Brain pericyte (primary cell): ENCODE data around the gene PBX1.

Experiments
- DNase-seq: peaks from one replicate; pipeline ENCODE4 v3.0.0-alpha.2; 2012; ENCODE audit warnings: low read depth, low spot score

The PBX1 gene

GRCh38 chr1:164695956-164696665 is 137.1 kb downstream of the PBX1 start:
- DNase-seq, result no peak

- DNase-seq, result no peak
These were observed 141.0 kb downstream of the PBX1 start for GRCh38 chr1:164699815-164700491.

DNA sequence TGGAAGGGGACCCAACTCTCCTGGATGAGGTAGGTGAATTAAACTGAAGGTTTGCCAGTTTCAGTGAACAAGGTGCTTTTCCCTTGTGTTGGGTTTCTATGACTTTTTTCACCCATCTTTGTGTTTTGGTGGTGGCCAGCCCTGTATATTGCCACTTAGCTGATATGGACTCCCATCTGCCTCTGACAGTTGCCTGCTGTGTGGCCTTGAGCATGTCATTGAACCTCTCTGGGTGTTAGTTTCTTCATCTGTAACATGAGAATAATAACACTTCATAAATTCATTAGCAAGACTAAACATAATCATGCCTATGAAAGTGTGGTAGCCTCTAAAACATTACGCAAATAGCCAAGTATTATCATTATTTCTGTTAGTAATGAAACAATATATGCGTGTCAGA is 141.7 kb downstream of the PBX1 start:
- DNase-seq, result no peak

DNA sequence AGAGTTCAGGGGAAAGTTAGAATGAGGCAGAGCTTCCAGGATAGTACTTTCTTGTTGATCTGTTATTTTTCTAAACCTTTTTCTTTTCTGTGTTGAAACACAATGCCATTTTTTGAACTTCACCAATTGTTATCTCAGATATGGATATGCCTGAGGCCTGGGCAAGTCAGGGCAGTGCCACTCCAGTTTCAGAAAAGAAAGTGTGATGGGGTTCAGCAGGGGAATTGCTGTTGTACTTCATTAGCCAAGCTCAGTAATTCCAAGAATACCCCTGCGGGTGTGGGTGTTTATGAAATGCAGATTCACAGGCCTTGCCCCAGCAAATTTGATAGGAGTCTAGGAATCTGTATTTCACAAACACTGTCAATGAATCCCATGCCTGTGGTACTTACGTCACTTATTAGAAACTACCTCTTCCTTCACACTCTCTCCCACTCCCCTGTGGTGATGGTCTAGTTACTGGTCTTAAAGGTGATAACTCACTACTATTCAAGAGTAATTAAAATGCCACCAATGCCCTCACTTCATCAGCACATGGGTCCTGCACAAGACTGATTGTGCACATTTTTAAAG is 142.3 kb downstream of the PBX1 start:
- DNase-seq, result no peak

DNA sequence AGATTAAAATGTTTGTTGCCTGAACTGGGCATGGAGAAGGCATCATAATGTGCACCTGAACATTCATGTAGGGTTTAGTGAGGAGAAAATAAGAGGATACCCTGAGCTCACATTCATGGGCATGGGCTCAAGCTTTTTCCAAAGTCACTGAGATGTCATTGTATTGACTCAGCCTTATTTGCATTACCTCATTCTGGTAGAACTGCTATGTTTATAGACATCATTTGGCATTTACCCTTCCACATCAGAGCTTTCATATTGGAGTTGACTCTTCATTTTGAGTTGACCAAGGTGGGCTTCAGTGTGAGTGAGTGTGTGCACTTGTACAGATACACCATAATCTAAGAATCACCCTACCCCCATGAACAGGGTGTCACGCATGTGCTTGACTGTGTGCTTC is 143.2 kb downstream of the PBX1 start:
- DNase-seq, result no peak

GRCh38 chr1:164702664-164703063 is 143.7 kb downstream of the PBX1 start:
- no peak for DNase-seq

DNA sequence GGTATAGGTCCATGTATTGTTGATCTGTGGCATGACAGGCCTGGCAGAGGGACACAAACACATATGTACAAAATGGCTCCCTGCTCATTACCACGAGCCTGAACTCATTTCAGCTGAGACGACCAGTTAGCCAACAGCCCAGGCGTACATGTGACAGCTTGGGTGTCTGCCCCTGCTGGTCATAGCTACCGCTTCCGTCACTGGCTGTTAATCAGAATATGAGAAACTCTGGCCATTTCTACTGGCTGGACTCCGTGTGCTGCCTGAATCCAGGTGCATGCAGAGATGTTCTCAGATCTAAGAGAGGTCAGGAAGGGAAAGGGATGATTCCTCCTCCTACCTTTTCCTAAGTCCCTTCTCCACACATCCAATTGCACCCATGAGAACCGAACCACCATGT is 144.5 kb downstream of the PBX1 start:
- no peak for DNase-seq

GRCh38 chr1:164703960-164704411 is 145.0 kb downstream of the PBX1 start:
- no peak for DNase-seq

DNA sequence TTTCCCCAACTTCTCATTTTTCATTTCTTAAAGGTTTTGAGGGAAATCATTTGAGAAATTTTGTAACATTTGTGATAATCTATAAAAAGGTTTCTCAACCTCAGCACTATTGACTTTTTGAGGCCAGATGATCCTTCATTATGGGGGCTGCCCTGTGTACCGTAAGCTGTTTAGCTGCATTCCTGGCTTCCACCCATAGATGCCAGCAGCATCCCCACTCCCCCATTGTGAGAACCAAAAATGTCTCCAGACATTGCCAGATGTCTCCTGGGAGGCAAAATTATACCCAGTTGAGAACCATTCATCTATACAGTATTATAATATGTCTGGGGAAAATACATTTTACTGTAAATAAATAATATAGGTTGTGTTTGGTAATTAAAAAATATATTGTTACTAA is 146.0 kb downstream of the PBX1 start:
- DNase-seq, result no peak

GRCh38 chr1:164706606-164706987 is 147.6 kb downstream of the PBX1 start:
- no peak for DNase-seq

DNA sequence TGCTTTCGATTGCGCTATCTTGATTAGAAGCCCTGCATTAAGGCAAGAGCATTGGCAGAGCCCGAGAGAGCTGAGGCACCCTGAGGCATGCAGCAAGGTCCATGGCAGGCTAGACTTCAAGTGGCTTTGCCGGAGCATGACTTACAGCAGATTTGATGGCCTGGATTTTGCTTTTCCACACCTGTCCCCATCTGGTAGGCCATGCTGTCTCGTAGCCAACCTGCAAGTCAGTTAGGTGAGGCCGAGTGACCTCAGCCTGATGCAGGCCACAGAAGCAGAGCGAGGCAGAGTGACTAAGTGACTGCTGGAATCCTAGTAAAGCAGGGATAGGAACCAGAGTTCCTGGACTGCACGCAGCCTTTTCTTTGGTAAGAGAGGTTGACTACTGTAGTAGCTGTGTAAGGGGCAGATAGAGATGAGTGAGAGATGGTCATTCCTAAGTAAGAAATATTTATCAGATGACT is 148.9 kb downstream of the PBX1 start:
- DNase-seq, result no peak

DNA sequence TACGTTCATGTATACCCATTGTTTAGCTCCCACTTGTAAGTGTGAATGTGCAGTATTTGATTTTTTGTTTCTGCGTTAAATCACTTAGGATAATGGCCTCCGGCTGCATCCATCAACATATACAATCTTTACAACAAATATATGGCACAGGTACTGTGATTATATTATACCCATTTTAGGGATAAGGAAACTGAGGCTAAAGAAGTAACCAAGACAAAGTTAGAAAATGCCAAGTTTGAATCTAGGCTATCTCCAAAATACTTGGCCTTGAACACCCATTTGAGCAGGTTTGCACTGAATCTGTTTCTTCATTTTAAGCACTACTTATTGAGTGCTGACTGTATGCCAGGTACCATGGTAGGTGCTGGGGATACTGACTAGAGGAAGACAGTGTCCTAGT is 149.6 kb downstream of the PBX1 start:
- DNase-seq, result no peak

DNA sequence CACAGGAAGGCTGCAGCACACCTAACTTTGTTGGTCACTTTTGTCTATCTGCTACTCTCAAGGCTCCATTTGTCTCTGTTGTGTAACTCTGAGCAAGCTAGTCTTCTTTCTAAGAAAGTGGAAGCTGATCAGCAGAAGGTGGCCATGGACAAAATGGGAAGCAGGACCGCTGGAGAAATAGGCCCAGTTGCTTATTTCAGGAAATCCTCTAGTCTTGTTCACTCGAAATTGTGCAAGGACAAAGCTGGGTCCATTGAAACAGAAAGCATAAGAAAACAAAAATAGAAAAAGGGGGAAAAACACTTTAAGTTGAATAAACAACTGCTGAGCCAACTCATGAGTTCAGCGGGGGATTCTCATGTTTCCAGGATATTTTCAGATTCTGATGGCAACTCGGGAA is 150.1 kb downstream of the PBX1 start:
- no peak for DNase-seq

DNA sequence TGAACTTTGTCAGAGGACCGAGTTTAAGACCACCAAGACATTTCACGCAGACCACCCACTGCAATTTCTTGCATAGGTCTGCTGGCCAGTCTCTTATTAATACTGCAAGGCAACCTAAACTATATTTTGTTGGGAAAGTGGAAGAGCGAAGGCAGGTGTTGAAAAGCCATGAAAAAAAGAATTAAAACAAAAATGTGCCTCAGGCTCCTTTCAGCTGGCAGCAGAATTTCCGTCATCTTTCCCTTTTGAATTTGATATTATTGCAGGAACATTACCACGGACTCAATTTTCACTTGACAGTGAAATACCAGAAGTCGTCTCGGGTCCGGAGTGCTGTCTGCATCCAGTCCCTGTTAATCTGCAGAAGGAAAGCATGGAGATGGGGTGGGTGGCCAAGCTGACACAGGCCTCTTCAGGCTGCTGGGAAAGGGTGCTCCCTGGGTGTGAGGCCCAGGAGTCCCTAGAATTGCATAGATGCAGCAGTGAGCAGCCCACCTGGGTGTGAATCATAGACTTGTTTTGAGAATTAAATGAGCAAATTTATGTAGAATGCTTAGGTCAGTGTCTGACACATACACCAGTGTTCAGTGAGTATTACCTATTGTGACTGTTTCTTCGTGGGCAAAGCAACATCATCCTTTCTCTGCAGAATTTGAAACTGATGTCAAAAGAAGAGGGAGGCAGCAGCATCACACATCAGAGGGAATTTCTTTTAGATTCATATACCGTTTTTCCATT is 150.7 kb downstream of the PBX1 start:
- DNase-seq, result no peak

GRCh38 chr1:164712131-164713036 is 153.4 kb downstream of the PBX1 start:
- no peak for DNase-seq

- DNase-seq, result no peak
These were observed 154.6 kb downstream of the PBX1 start for GRCh38 chr1:164713456-164714207.

GRCh38 chr1:164716992-164717703 is 158.2 kb downstream of the PBX1 start:
- no peak for DNase-seq

DNA sequence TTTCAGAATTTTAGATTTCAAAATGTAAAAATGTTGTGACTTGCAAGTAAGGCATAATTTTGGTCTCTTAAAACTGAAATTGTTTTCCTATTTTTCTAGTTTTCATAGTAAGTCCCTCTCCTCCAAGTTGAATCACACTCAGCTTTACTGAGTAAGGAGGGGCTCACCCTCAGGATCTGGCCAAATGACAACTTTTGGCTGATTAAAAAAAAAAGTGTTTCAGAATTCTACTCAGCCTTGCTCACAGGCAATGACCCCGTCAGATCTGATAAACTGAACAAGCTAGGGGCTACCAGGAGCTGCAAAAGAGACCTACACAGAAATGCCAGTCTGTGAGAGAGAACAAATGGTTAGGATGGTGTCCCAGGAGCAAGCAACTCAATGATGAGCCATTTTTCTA is 159.8 kb downstream of the PBX1 start:
- DNase-seq, result no peak

- no peak for DNase-seq
These were observed 160.9 kb downstream of the PBX1 start for GRCh38 chr1:164719676-164720439.
